AG08395 (cell line): ENCODE data around the gene NTM.
A peak's percentile ranks its signal among the peaks of the same experiment; 100 is the strongest.

Experiments used
- DNase-seq: peaks from one replicate; pipeline ENCODE4 v3.0.0; 2012; ENCODE audit warnings: mixed read lengths, low spot score

NTM gene

GRCh38 chr11:131865860-131866259 lies 495.4 kb downstream of the NTM start:
- no peak for DNase-seq

GRCh38 chr11:131866535-131867400 lies 496.4 kb downstream of the NTM start:
- DNase-seq, result no peak

- DNase-seq, result peak; percentile 91
Measured at GRCh38 chr11:131867457-131868257, 497.2 kb downstream of the NTM start.

GRCh38 chr11:131868629-131869507 lies 498.5 kb downstream of the NTM start:
- DNase-seq, result no peak

GRCh38 chr11:131870305-131870704 lies 499.9 kb downstream of the NTM start:
- DNase-seq, result no peak

GRCh38 chr11:131871006-131871405 lies 500.6 kb downstream of the NTM start:
- no peak for DNase-seq

- no peak for DNase-seq
Measured at GRCh38 chr11:131874070-131874469, 503.7 kb downstream of the NTM start.

GRCh38 chr11:131875611-131876010 lies 505.2 kb downstream of the NTM start:
- peak; percentile 40 for DNase-seq

- DNase-seq, result no peak
Measured at GRCh38 chr11:131877246-131877942, 507.0 kb downstream of the NTM start.

- DNase-seq, result no peak
Measured at GRCh38 chr11:131880316-131880715, 509.9 kb downstream of the NTM start.

GRCh38 chr11:131880976-131881375 lies 510.6 kb downstream of the NTM start:
- DNase-seq, result no peak

GRCh38 chr11:131883332-131883731 lies 512.9 kb downstream of the NTM start:
- DNase-seq, result no peak

GRCh38 chr11:131884461-131885073 lies 514.2 kb downstream of the NTM start:
- DNase-seq, result no peak

GRCh38 chr11:131885431-131885830 lies 515.0 kb downstream of the NTM start:
- DNase-seq, result no peak

GRCh38 chr11:131886201-131886600 lies 515.8 kb downstream of the NTM start:
- DNase-seq, result no peak

- peak; percentile 80 for DNase-seq
Measured at GRCh38 chr11:131888230-131888855, 517.9 kb downstream of the NTM start.

- peak; percentile 68 for DNase-seq
Measured at GRCh38 chr11:131889146-131889577, 518.7 kb downstream of the NTM start.

GRCh38 chr11:131889760-131890581 lies 519.6 kb downstream of the NTM start:
- DNase-seq, result no peak

GRCh38 chr11:131893103-131893890 lies 522.9 kb downstream of the NTM start:
- DNase-seq, result no peak
